Thoracic aorta (tissue), 2 donors: Measurements from ENCODE around the gene DGKI. TPM values are rescaled to one million over a fixed set of nuclear protein-coding genes. Genes with fewer than 3 reads are reported as not detected.

Experiments
- ATAC-seq: fragments of 150-250 bp; one replicate; pipeline ENCODE4 v1.8.0; 2017; ENCODE audit warnings: low read depth; ENCODE audit not compliant: insufficient number of reproducible peaks, low FRiP score
- DNase-seq: peaks from one replicate; pipeline ENCODE4 v3.0.0-alpha.2; 2020; ENCODE audit warnings: low spot score
- H3K27ac ChIP-seq, 2 donors: fragments of 200-600 bp; sonication (generic); 1 replicate in 1 of 2; 2 replicates in 1 of 2; pipeline ENCODE4 v1.5.1; 2016; ENCODE audit warnings: mild to moderate bottlenecking in 2 of 2, moderate library complexity in 2 of 2
- H3K27me3 ChIP-seq: fragments of 200-600 bp; sonication (generic); replicated peaks from 2 replicates; pipeline ENCODE4 v1.6.0; 2016; ENCODE audit warnings: mild to moderate bottlenecking; ENCODE audit not compliant: insufficient read depth
- H3K36me3 ChIP-seq: fragments of 200-600 bp; sonication (generic); one replicate; pipeline ENCODE4 v1.5.1; 2016
- H3K4me1 ChIP-seq, 2 donors: fragments of 200-600 bp; sonication (generic); 1 replicate in 1 of 2; 2 replicates in 1 of 2; pipeline versions ENCODE4 v1.5.1 to v1.6.0; 2016; ENCODE audit warnings: low read depth in 2 of 2, mild to moderate bottlenecking in 1 of 2; ENCODE audit not compliant: control insufficient read depth in 1 of 2
- H3K4me3 ChIP-seq: fragments of 200-600 bp; sonication (generic); 2 replicates; pipeline ENCODE4 v1.5.1; 2016; ENCODE audit warnings: mild to moderate bottlenecking
- H3K9me3 ChIP-seq: fragments of 200-600 bp; sonication (generic); 2 replicates; pipeline ENCODE4 v1.5.1; 2016
- CTCF ChIP-seq: fragments of 200-600 bp; sonication (generic); IDR thresholded peaks from one replicate; pipeline ENCODE4 v1.5.1; 2019; ENCODE audit warnings: antibody characterized with exemption
- total RNA-seq, 2 donors: library from RNA; depleted of rRNA; stranded (reverse); fragments of >200 nt; gene quantifications; one replicate each; pipeline versions ENCODE4 v1.1.0 to v1.2.3, GENCODE V29; 2016

The DGKI gene
- total RNA-seq, 2 donors from 2014 or later, result 10.3 to 22.3 TPM

GRCh38 chr7:137351941-137352340, 494.8 kb downstream of the DGKI start:
- no peak for ATAC-seq
- no peak for DNase-seq
- Histone ChIP-seq H3K4me1 (no peaks in the 10 kb centered on the region), H3K4me3 (no peak overlapping the region), H3K36me3 (no peaks in the 10 kb centered on the region), H3K27me3 (no peaks in the 10 kb centered on the region), H3K9me3 (no peaks in the 10 kb centered on the region), H3K27ac (no peak overlapping the region)
- no peak for TF ChIP-seq CTCF

GRCh38 chr7:137345799-137346449, 500.9 kb downstream of the DGKI start:
- no peaks in the 10 kb centered on the region for H3K36me3 ChIP-seq

GRCh38 chr7:137343281-137343841, 503.4 kb downstream of the DGKI start, which contains the start of gene PTN:
Gene PTN, minus strand, starts transcription at chr7:137343733. Its CDS starts 88,760 bp downstream, at chr7:137254973.
- no peak within 1 kb of the TSS for H3K27ac ChIP-seq
- TF ChIP-seq CTCF, result no peak
- DNase-seq (no peak), ATAC-seq (no peak)
- peak within 1 kb of the TSS; percentile 57 for H3K4me3 ChIP-seq
- no peaks in the 10 kb centered on the region for H3K27me3 ChIP-seq
- H3K4me1 ChIP-seq, result peaks cover 0 to 5% of the 10 kb centered on the region in 2 donors
- no peaks in the 10 kb centered on the region for H3K36me3 ChIP-seq
- H3K9me3 ChIP-seq, result no peaks in the 10 kb centered on the region

More at GRCh38 chr7:137345799-137346449, 500.9 kb downstream of the DGKI start:
- DNase-seq (no peak), ATAC-seq (no peak)
- Histone ChIP-seq H3K4me3 (no peak overlapping the region), H3K27ac (no peak overlapping the region), H3K9me3 (no peaks in the 10 kb centered on the region), H3K27me3 (no peaks in the 10 kb centered on the region), H3K4me1 (peaks cover 0 to 5% of the 10 kb centered on the region in 2 donors)
- no peak for TF ChIP-seq CTCF

GRCh38 chr7:137342828-137343261, 503.9 kb downstream of the DGKI start:
- H3K4me3 ChIP-seq, result peak overlapping the region; percentile 57
- TF ChIP-seq CTCF, result no peak
- H3K9me3 ChIP-seq, result no peaks in the 10 kb centered on the region
- no peak overlapping the region for H3K27ac ChIP-seq
- H3K36me3 ChIP-seq, result no peaks in the 10 kb centered on the region
- H3K4me1 ChIP-seq, result peaks cover 0 to 5% of the 10 kb centered on the region in 2 donors
- DNase-seq (no peak), ATAC-seq (no peak)
- H3K27me3 ChIP-seq, result no peaks in the 10 kb centered on the region

GRCh38 chr7:137342265-137342664, 504.5 kb downstream of the DGKI start:
- Histone ChIP-seq H3K9me3 (no peaks in the 10 kb centered on the region), H3K27me3 (no peaks in the 10 kb centered on the region), H3K4me3 (no peak overlapping the region), H3K36me3 (no peaks in the 10 kb centered on the region), H3K4me1 (peaks cover 0 to 5% of the 10 kb centered on the region in 2 donors), H3K27ac (no peak overlapping the region)
- ATAC-seq (no peak), DNase-seq (no peak)
- no peak for TF ChIP-seq CTCF
